Spleen (tissue), 7 donors: Measurements from ENCODE around the gene SLC35D1.

Experiments used
- CTCF ChIP-seq, 11 experiments: fragments of 200-600 bp in 7 of 11; fragments of 450-650 bp in 4 of 11; sonication (generic) in 4 of 11; IDR thresholded peaks in 8 of 11; conservative IDR thresholded peaks in 3 of 11; 1 replicate in 7 of 11; 2 replicates in 4 of 11; pipeline versions ENCODE4 v1.4.0 to v1.8.0; 2016 to 2021; ENCODE audit warnings: antibody characterized with exemption in 11 of 11, inconsistent platforms in 4 of 11, mild to moderate bottlenecking in 1 of 11
- POLR2A ChIP-seq, 3 donors: fragments of 450-650 bp; IDR thresholded peaks; one replicate each; pipeline ENCODE4 v1.5.1; 2017; ENCODE audit warnings: antibody characterized with exemption in 3 of 3, mild to moderate bottlenecking in 1 of 3
- donor health status: DM: no; HTN: no; CAD: no; lungs with moderate emphysema.
- donor health status: DM: no; HTN: no; CAD: no.
- donor health status: DM: no; HTN: no; CAD: no.

GRCh38 chr1:66982561-66983260, 71.2 kb downstream of the SLC35D1 start:
- TF ChIP-seq CTCF (IDR thresholded peaks at IDR 0.05 in 8 of 11, conservative IDR thresholded peaks at IDR 0.05 in 3 of 11) (no peak), POLR2A (IDR thresholded peaks at IDR 0.05) (no peak)
